Measurements from ENCODE around the gene PRKRA. TPM values are rescaled to one million over a fixed set of nuclear protein-coding genes. Genes with fewer than 3 reads are reported as not detected.

PRKRA gene
- total and polyA plus RNA-seq, 4 donors: 8.3 to 28.1 (median 13.4) TPM

- no peaks in the 10 kb centered on the region for H3K4me1 ChIP-seq (ENCODE audit: control insufficient read depth in 4 of 4, insufficient read depth in 4 of 4, low read length in 3 of 4)
- H3K36me3 ChIP-seq (ENCODE audit: control insufficient read depth in 4 of 4, insufficient read depth in 3 of 4, low read depth in 1 of 4, low read length in 3 of 4): peaks cover 5 to 64% (median 43%) of the 10 kb centered on the region in 4 donors
- H3K27me3 ChIP-seq (ENCODE audit: control insufficient read depth in 4 of 4, insufficient read depth in 4 of 4, low read length in 3 of 4): no peaks in the 10 kb centered on the region
- H3K27ac ChIP-seq (ENCODE audit: low read depth in 1 of 2, low read length in 2 of 2): no peak overlapping the region
- DNase-seq (ENCODE audit: low spot score): no peak
- H3K9me3 ChIP-seq (ENCODE audit: control insufficient read depth in 4 of 4, low read length in 3 of 4): no peaks in the 10 kb centered on the region
- 85% methylated on average over 4 of the region's 4 CpGs for WGBS
- H3K4me3 ChIP-seq (ENCODE audit: low read depth in 1 of 3, low read length in 3 of 3): no peak overlapping the region
- H3K9ac ChIP-seq (ENCODE audit: low read depth in 1 of 2, low read length in 2 of 2): no peak overlapping the region
- TF ChIP-seq EGR1 (IDR thresholded peaks at IDR 0.05; ENCODE audit: low read depth in 2 of 2): no peak
- TF ChIP-seq RAD21 (IDR thresholded peaks at IDR 0.05): no peak
- no peak for TF ChIP-seq GABPA (IDR thresholded peaks at IDR 0.05 in 1 of 2, conservative IDR thresholded peaks at IDR 0.05 in 1 of 2)
- no peak for TF ChIP-seq CTCF (IDR thresholded peaks at IDR 0.05; ENCODE audit: low read depth, low read length, missing input control)
- TF ChIP-seq REST (IDR thresholded peaks at IDR 0.05): no peak
- no peak for TF ChIP-seq JUND (IDR thresholded peaks at IDR 0.05)
- no peak for TF ChIP-seq HNF4G (IDR thresholded peaks at IDR 0.05)
- no peak for TF ChIP-seq ZBTB33 (IDR thresholded peaks at IDR 0.05)
- no peak for TF ChIP-seq YY1 (IDR thresholded peaks at IDR 0.05)
- TF ChIP-seq MAX (IDR thresholded peaks at IDR 0.05): no peak
- TF ChIP-seq NR2F2 (IDR thresholded peaks at IDR 0.05): no peak
- TF ChIP-seq SP1 (IDR thresholded peaks at IDR 0.05): no peak
- TF ChIP-seq FOXA2 (IDR thresholded peaks at IDR 0.05): no peak
- TF ChIP-seq HNF4A (conservative IDR thresholded peaks at IDR 0.05): no peak
- TF ChIP-seq ATF3 (IDR thresholded peaks at IDR 0.05): no peak
These were observed 45.1 kb upstream of the PRKRA start for GRCh38 chr2:178496049-178496448.

- Histone ChIP-seq H3K4me3 (ENCODE audit: low read depth in 1 of 3, low read length in 3 of 3) (no peak overlapping the region), H3K27ac (ENCODE audit: low read depth in 1 of 2, low read length in 2 of 2) (no peak overlapping the region), H3K9me3 (ENCODE audit: control insufficient read depth in 4 of 4, low read length in 3 of 4) (no peaks in the 10 kb centered on the region), H3K4me1 (ENCODE audit: control insufficient read depth in 4 of 4, insufficient read depth in 4 of 4, low read length in 3 of 4) (no peaks in the 10 kb centered on the region), H3K9ac (ENCODE audit: low read depth in 1 of 2, low read length in 2 of 2) (no peak overlapping the region), H3K27me3 (ENCODE audit: control insufficient read depth in 4 of 4, insufficient read depth in 4 of 4, low read length in 3 of 4) (no peaks in the 10 kb centered on the region), H3K36me3 (ENCODE audit: control insufficient read depth in 4 of 4, insufficient read depth in 3 of 4, low read depth in 1 of 4, low read length in 3 of 4) (peaks cover 2 to 49% (median 23%) of the 10 kb centered on the region in 4 donors)
- WGBS: 97% methylated on average over 6 of the region's 6 CpGs
- TF ChIP-seq FOXA1 (IDR thresholded peaks at IDR 0.05) (no peak), YY1 (IDR thresholded peaks at IDR 0.05) (no peak), RAD21 (IDR thresholded peaks at IDR 0.05) (no peak), CTCF (IDR thresholded peaks at IDR 0.05; ENCODE audit: low read depth, low read length, missing input control) (no peak), TAF1 (conservative IDR thresholded peaks at IDR 0.05) (no peak), MAX (IDR thresholded peaks at IDR 0.05) (no peak), REST (IDR thresholded peaks at IDR 0.05) (no peak), EGR1 (IDR thresholded peaks at IDR 0.05; ENCODE audit: low read depth in 2 of 2) (no peak), ATF3 (IDR thresholded peaks at IDR 0.05) (no peak), GABPA (IDR thresholded peaks at IDR 0.05 in 1 of 2, conservative IDR thresholded peaks at IDR 0.05 in 1 of 2) (no peak)
- no peak for DNase-seq (ENCODE audit: low spot score)
These were observed 40.6 kb upstream of the PRKRA start for GRCh38 chr2:178491612-178492011.
